ENCODE data around the gene PRPF38B. TPM values are rescaled to one million over a fixed set of nuclear protein-coding genes. Genes with fewer than 3 reads are reported as not detected.

PRPF38B gene
- total and polyA plus RNA-seq, 9 of the 15 experiments (the other 6 are each of a cell fraction or from before 2014, with no cell fraction given), result 25.3 to 85.5 (median 66.4) TPM

DNA sequence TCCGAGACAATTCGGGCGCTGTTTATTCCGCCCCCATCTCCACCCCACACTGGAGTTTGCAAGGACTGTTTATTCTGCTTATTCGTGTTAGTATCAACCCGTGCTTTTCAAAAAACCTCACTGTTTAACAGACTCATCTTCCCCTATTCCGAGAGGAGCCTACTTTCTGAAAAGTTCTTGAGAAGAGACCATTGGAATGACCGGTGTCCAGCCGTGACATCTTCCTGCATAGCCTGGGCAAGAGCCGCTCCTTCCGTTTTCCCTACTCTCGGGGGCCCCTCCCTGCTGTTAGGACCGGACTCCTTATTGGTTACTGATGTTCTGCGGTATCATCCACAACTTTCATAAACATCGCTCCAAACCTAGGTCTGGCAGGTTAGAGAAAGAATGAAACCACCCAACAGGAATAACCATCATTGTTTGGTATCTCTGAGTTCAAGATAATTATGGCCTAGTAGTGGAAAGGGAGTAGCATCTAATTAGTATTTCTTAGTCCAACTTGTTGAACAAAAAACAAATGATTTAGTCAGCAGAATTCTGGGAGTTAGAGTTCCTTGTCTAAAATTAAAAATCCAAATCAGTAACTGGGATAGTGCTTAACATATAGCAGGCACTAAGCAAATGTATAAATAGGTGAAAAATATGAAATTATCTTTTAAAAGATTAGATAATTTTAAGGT is 55.2 kb downstream of the PRPF38B start (continued):
- TF ChIP-seq, protein P1, sequence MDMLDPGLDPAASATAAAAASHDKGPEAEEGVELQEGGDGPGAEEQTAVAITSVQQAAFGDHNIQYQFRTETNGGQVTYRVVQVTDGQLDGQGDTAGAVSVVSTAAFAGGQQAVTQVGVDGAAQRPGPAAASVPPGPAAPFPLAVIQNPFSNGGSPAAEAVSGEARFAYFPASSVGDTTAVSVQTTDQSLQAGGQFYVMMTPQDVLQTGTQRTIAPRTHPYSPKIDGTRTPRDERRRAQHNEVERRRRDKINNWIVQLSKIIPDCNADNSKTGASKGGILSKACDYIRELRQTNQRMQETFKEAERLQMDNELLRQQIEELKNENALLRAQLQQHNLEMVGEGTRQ (CRISPR knock-in tag; IDR thresholded peaks at IDR 0.05), result no peak
- TF ChIP-seq NFE2 (IDR thresholded peaks at IDR 0.05; ENCODE audit: low read depth) (peak; percentile 78), NFATC3 (IDR thresholded peaks at IDR 0.05) (no peak), TCFL5 (CRISPR knock-in tag; conservative IDR thresholded peaks at IDR 0.05) (no peak), RFX5 (IDR thresholded peaks at IDR 0.05; ENCODE audit: low read depth, low read length) (no peak), RUNX1 (IDR thresholded peaks at IDR 0.05; ENCODE audit: low read depth) (no peak), IRF2 (CRISPR knock-in tag; IDR thresholded peaks at IDR 0.05) (no peak), CHCHD3 (CRISPR knock-in tag; IDR thresholded peaks at IDR 0.05) (no peak), RCOR1 (IDR thresholded peaks at IDR 0.05; ENCODE audit: borderline replicate concordance in 1 of 2, low read depth in 2 of 2, low read length in 2 of 2) (peak in 1 of 2 experiments; percentile 81; a peak in 2 of 4 replicates), TAF9B (IDR thresholded peaks at IDR 0.05; ENCODE audit: partially characterized antibody) (no peak), JUND (IDR thresholded peaks at IDR 0.05; ENCODE audit: borderline replicate concordance, low read depth, low read length) (peak; percentile 21; the same call in 1 of the 2 replicates), JUND (tag; IDR thresholded peaks at IDR 0.05; ENCODE audit: borderline replicate concordance, low read depth, low read length) (no peak), ZNF134 (CRISPR knock-in tag; conservative IDR thresholded peaks at IDR 0.05) (no peak), GATAD2A (IDR thresholded peaks at IDR 0.05) (no peak), XRCC4 (IDR thresholded peaks at IDR 0.05; ENCODE audit: extremely low read depth, insufficient read depth, insufficient read length) (no peak), ZNF184 (CRISPR knock-in tag; IDR thresholded peaks at IDR 0.05) (no peak), HDAC3 (IDR thresholded peaks at IDR 0.05; ENCODE audit: borderline replicate concordance, partially characterized antibody) (peak; percentile 48), ERF (CRISPR knock-in tag; IDR thresholded peaks at IDR 0.05) (no peak)
- TF ChIP-seq, protein P2, sequence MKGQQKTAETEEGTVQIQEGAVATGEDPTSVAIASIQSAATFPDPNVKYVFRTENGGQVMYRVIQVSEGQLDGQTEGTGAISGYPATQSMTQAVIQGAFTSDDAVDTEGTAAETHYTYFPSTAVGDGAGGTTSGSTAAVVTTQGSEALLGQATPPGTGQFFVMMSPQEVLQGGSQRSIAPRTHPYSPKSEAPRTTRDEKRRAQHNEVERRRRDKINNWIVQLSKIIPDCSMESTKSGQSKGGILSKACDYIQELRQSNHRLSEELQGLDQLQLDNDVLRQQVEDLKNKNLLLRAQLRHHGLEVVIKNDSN (CRISPR knock-in tag; IDR thresholded peaks at IDR 0.05), result no peak
- TF ChIP-seq, protein P3, sequence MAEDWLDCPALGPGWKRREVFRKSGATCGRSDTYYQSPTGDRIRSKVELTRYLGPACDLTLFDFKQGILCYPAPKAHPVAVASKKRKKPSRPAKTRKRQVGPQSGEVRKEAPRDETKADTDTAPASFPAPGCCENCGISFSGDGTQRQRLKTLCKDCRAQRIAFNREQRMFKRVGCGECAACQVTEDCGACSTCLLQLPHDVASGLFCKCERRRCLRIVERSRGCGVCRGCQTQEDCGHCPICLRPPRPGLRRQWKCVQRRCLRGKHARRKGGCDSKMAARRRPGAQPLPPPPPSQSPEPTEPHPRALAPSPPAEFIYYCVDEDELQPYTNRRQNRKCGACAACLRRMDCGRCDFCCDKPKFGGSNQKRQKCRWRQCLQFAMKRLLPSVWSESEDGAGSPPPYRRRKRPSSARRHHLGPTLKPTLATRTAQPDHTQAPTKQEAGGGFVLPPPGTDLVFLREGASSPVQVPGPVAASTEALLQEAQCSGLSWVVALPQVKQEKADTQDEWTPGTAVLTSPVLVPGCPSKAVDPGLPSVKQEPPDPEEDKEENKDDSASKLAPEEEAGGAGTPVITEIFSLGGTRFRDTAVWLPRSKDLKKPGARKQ (CRISPR knock-in tag; IDR thresholded peaks at IDR 0.05), result no peak
- TF ChIP-seq, protein P4, sequence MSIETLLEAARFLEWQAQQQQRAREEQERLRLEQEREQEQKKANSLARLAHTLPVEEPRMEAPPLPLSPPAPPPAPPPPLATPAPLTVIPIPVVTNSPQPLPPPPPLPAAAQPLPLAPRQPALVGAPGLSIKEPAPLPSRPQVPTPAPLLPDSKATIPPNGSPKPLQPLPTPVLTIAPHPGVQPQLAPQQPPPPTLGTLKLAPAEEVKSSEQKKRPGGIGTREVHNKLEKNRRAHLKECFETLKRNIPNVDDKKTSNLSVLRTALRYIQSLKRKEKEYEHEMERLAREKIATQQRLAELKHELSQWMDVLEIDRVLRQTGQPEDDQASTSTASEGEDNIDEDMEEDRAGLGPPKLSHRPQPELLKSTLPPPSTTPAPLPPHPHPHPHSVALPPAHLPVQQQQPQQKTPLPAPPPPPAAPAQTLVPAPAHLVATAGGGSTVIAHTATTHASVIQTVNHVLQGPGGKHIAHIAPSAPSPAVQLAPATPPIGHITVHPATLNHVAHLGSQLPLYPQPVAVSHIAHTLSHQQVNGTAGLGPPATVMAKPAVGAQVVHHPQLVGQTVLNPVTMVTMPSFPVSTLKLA (conservative IDR thresholded peaks at IDR 0.05), result 0 out of 4 replicates have a peak, but pooled peaks of 1 of the 2 experiments have one; percentile 42
- TF ChIP-seq, protein P5, sequence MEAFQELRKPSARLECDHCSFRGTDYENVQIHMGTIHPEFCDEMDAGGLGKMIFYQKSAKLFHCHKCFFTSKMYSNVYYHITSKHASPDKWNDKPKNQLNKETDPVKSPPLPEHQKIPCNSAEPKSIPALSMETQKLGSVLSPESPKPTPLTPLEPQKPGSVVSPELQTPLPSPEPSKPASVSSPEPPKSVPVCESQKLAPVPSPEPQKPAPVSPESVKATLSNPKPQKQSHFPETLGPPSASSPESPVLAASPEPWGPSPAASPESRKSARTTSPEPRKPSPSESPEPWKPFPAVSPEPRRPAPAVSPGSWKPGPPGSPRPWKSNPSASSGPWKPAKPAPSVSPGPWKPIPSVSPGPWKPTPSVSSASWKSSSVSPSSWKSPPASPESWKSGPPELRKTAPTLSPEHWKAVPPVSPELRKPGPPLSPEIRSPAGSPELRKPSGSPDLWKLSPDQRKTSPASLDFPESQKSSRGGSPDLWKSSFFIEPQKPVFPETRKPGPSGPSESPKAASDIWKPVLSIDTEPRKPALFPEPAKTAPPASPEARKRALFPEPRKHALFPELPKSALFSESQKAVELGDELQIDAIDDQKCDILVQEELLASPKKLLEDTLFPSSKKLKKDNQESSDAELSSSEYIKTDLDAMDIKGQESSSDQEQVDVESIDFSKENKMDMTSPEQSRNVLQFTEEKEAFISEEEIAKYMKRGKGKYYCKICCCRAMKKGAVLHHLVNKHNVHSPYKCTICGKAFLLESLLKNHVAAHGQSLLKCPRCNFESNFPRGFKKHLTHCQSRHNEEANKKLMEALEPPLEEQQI (IDR thresholded peaks at IDR 0.05), result 0 out of 2 replicates have a peak, but pooled peaks have one; percentile 49

Data from K562 (cell line).